H9 (cell line): ENCODE results near the gene TMEM141. TPM values are rescaled to one million over a fixed set of nuclear protein-coding genes. Genes with fewer than 3 reads are reported as not detected.

ENCODE experiments used
- DNase-seq: peaks from one replicate; pipeline ENCODE4 v3.0.0-alpha.2; 2017
- H2AFZ ChIP-seq: one replicate; pipeline ENCODE4 v1.6.1; 2013; ENCODE audit warnings: mild to moderate bottlenecking, low read length, control low read depth, moderate library complexity
- H2AK5ac ChIP-seq: 2 replicates; pipeline ENCODE4 v1.6.1; 2013; ENCODE audit warnings: low read length, control low read depth, mixed read lengths; ENCODE audit not compliant: insufficient read length
- H2BK120ac ChIP-seq: one replicate; pipeline ENCODE4 v1.6.1; 2013; ENCODE audit warnings: low read depth, mild to moderate bottlenecking, low read length, control low read depth, inconsistent platforms; ENCODE audit not compliant: poor library complexity, severe bottlenecking
- H2BK12ac ChIP-seq: 2 replicates; pipeline ENCODE4 v1.6.1; 2013; ENCODE audit warnings: low read length, control low read depth, mixed read lengths, low read depth; ENCODE audit not compliant: insufficient read length
- H2BK15ac ChIP-seq: 2 replicates; pipeline ENCODE4 v1.6.1; 2013; ENCODE audit warnings: low read depth, low read length, control low read depth
- H2BK20ac ChIP-seq: one replicate; pipeline ENCODE4 v1.6.1; 2013; ENCODE audit warnings: low read depth, mild to moderate bottlenecking, low read length, control low read depth, inconsistent platforms; ENCODE audit not compliant: poor library complexity, severe bottlenecking
- H2BK5ac ChIP-seq: 2 replicates; pipeline ENCODE4 v1.6.1; 2013; ENCODE audit warnings: low read length, control low read depth, mixed read lengths; ENCODE audit not compliant: insufficient read length
- H3K14ac ChIP-seq: 2 replicates; pipeline ENCODE4 v1.6.1; 2013; ENCODE audit warnings: low read length, control low read depth; ENCODE audit not compliant: insufficient read depth
- H3K18ac ChIP-seq: 2 replicates; pipeline ENCODE4 v1.6.1; 2013; ENCODE audit warnings: low read depth, mild to moderate bottlenecking, mixed read lengths, low read length, control low read depth; ENCODE audit not compliant: insufficient read length
- H3K23ac ChIP-seq: 2 replicates; pipeline ENCODE4 v1.6.1; 2013; ENCODE audit warnings: low read length, control low read depth, mixed read lengths, low read depth; ENCODE audit not compliant: insufficient read length
- H3K23me2 ChIP-seq: 2 replicates; pipeline ENCODE4 v1.6.1; 2013; ENCODE audit warnings: low read depth, mild to moderate bottlenecking, mixed read lengths, low read length, control low read depth; ENCODE audit not compliant: insufficient read length, poor library complexity, severe bottlenecking
- H3K27ac ChIP-seq: 2 replicates; pipeline ENCODE4 v1.5.1; 2013; ENCODE audit warnings: low read length, control low read depth, mixed read lengths, low read depth; ENCODE audit not compliant: insufficient read length
- H3K27me3 ChIP-seq: 2 replicates; pipeline ENCODE4 v1.6.1; 2013; ENCODE audit warnings: low read length, control low read depth, inconsistent platforms; ENCODE audit not compliant: insufficient read depth
- H3K4ac ChIP-seq: 2 replicates; pipeline ENCODE4 v1.6.1; 2013; ENCODE audit warnings: low read depth, mild to moderate bottlenecking, control low read depth, inconsistent platforms, low read length, moderate library complexity
- H3K4me1 ChIP-seq: 2 replicates; pipeline ENCODE4 v1.6.1; 2013; ENCODE audit warnings: low read length, control low read depth, inconsistent platforms; ENCODE audit not compliant: insufficient read depth
- H3K4me2 ChIP-seq: 2 replicates; pipeline ENCODE4 v1.6.1; 2013; ENCODE audit warnings: low read length, control low read depth, mixed read lengths; ENCODE audit not compliant: insufficient read length, insufficient read depth
- H3K56ac ChIP-seq: 2 replicates; pipeline ENCODE4 v1.6.1; 2013; ENCODE audit warnings: low read depth, mild to moderate bottlenecking, mixed read lengths, low read length, control low read depth; ENCODE audit not compliant: insufficient read length
- H3K79me1 ChIP-seq: 2 replicates; pipeline ENCODE4 v1.6.1; 2013; ENCODE audit warnings: low read depth, mild to moderate bottlenecking, moderate library complexity, low read length, control low read depth, inconsistent platforms; ENCODE audit not compliant: insufficient read depth, poor library complexity, severe bottlenecking
- H3K79me2 ChIP-seq: 2 replicates; pipeline ENCODE4 v1.6.1; 2013; ENCODE audit warnings: low read length, control low read depth, inconsistent platforms; ENCODE audit not compliant: insufficient read depth
- H3K9ac ChIP-seq: 2 replicates; pipeline ENCODE4 v1.6.1; 2013; ENCODE audit warnings: low read length, control low read depth, mixed read lengths; ENCODE audit not compliant: insufficient read length; ENCODE audit errors: extremely low read depth
- H3K9me3 ChIP-seq: one replicate; pipeline ENCODE4 v1.6.1; 2013; ENCODE audit warnings: low read depth, low read length, inconsistent platforms; ENCODE audit not compliant: control insufficient read depth
- H3T11ph ChIP-seq: one replicate; pipeline ENCODE4 v1.6.1; 2013; ENCODE audit warnings: mild to moderate bottlenecking, low read length, control low read depth, inconsistent platforms
- H4K20me1 ChIP-seq: one replicate; pipeline ENCODE4 v1.6.1; 2013; ENCODE audit not compliant: control insufficient read depth, insufficient read length, insufficient read depth
- H4K5ac ChIP-seq: 2 replicates; pipeline ENCODE4 v1.6.1; 2013; ENCODE audit warnings: low read depth, mild to moderate bottlenecking, mixed read lengths, low read length, control low read depth; ENCODE audit not compliant: insufficient read length
- H4K8ac ChIP-seq: replicated peaks from 2 replicates; pipeline ENCODE4 v1.6.1; 2013; ENCODE audit warnings: low read length, control low read depth, mixed read lengths, low read depth; ENCODE audit not compliant: insufficient read length
- H4K91ac ChIP-seq: 2 replicates; pipeline ENCODE4 v1.6.1; 2013; ENCODE audit warnings: low read depth, mild to moderate bottlenecking, moderate library complexity, mixed read lengths, low read length, control low read depth; ENCODE audit not compliant: insufficient read length
- H3K27ac Mint-ChIP-seq, 3 experiments: 2 replicates in 2 of 3; 3 replicates in 1 of 3; pipeline ENCODE4 v1.8.0; 2020 to 2021; ENCODE audit warnings: mixed read lengths in 3 of 3, mild to moderate bottlenecking in 1 of 3, moderate library complexity in 1 of 3
- H3K27me3 Mint-ChIP-seq: 2 replicates; pipeline ENCODE4 v1.8.0; 2021; ENCODE audit warnings: low read depth, mild to moderate bottlenecking, moderate library complexity, mixed read lengths
- H3K36me3 Mint-ChIP-seq, 3 experiments: 2 replicates in 2 of 3; 3 replicates in 1 of 3; pipeline ENCODE4 v1.8.0; 2020 to 2021; ENCODE audit warnings: low read depth in 3 of 3, mixed read lengths in 3 of 3; ENCODE audit not compliant: insufficient read depth in 1 of 3
- H3K4me1 Mint-ChIP-seq, 2 experiments: 2 replicates each; pipeline ENCODE4 v1.8.0; 2020; ENCODE audit warnings: mixed read lengths in 2 of 2
- H3K4me3 Mint-ChIP-seq, 2 experiments: 2 replicates in 1 of 2; 3 replicates in 1 of 2; pipeline ENCODE4 v1.8.0; 2020 to 2021; ENCODE audit warnings: mild to moderate bottlenecking in 2 of 2, mixed read lengths in 2 of 2, moderate library complexity in 1 of 2
- H3K9me3 Mint-ChIP-seq, 2 experiments: 2 replicates in 1 of 2; 3 replicates in 1 of 2; pipeline ENCODE4 v1.8.0; 2020; ENCODE audit warnings: mild to moderate bottlenecking in 2 of 2, mixed read lengths in 2 of 2, moderate library complexity in 1 of 2
- CTCF ChIP-seq: fragments of 200-600 bp; sonication (generic); conservative IDR thresholded peaks from 3 replicates; pipeline ENCODE4 v1.8.0; 2021; ENCODE audit warnings: antibody characterized with exemption, mild to moderate bottlenecking
- WGBS: extraction: QIAGEN DNeasy Blood & Tissue Kit; methylation state at CpG from one replicate; pipeline ENCODE4 v1.1.7; 2013; ENCODE audit warnings: missing lambda C conversion rate, low lambda C conversion rate, mixed read lengths; ENCODE audit not compliant: insufficient read length; ENCODE audit errors: extremely low coverage; 5-methylcytosine and 5-hydroxymethylcytosine counted together
- total RNA-seq: library from RNA; stranded (reverse); gene quantifications from 2 replicates; pipeline ENCODE4 v1.2.1, GENCODE V29; 2021

TMEM141 gene
- total RNA-seq, 1 experiment from 2014 or later = 55.2 TPM

GRCh38 chr9:136779808-136780207 is 11.3 kb upstream of the TMEM141 start:
- H3K27me3 ChIP-seq = no peaks in the 10 kb centered on the region; the same call in 1 of the 2 replicates
- DNase-seq = no peak
- no peak overlapping the region for H2BK15ac ChIP-seq
- H2BK12ac ChIP-seq = no peak overlapping the region
- H4K20me1 ChIP-seq = no peaks in the 10 kb centered on the region
- no peak overlapping the region for H2BK20ac ChIP-seq
- H2AFZ ChIP-seq = no peak overlapping the region
- H2BK5ac ChIP-seq = no peak overlapping the region
- H3K79me2 ChIP-seq = no peaks in the 10 kb centered on the region
- H4K91ac ChIP-seq = no peak overlapping the region
- H3K9me3 ChIP-seq = no peaks in the 10 kb centered on the region
- no peak overlapping the region for H2AK5ac ChIP-seq
- H3K4ac ChIP-seq = no peak overlapping the region
- no peak overlapping the region for H3K4me3 Mint-ChIP-seq
- no peak overlapping the region for H3K4me2 ChIP-seq
- peaks cover 13% of the 10 kb centered on the region in 2 experiments for H3K9me3 Mint-ChIP-seq
- H2BK120ac ChIP-seq = no peak overlapping the region
- H3K4me1 ChIP-seq = no peaks in the 10 kb centered on the region
- H3K4me1 Mint-ChIP-seq = no peaks in the 10 kb centered on the region
- no peak overlapping the region for H3K14ac ChIP-seq
- peaks cover 57% of the 10 kb centered on the region for H3K27me3 Mint-ChIP-seq
- no peaks in the 10 kb centered on the region for H3K79me1 ChIP-seq
- H3K23me2 ChIP-seq = no peaks in the 10 kb centered on the region
- H3K23ac ChIP-seq = no peak overlapping the region
- no CpG with 5 or more reads among the region's 5 CpGs for WGBS
- H3K36me3 Mint-ChIP-seq = no peaks in the 10 kb centered on the region; a peak in 1 of 7 replicates
- TF ChIP-seq CTCF = 0 out of 3 replicates have a peak, but pooled peaks have one; percentile 20
- no peak overlapping the region for H3K27ac ChIP-seq
- no peak overlapping the region for H3T11ph ChIP-seq
- no peak overlapping the region for H3K56ac ChIP-seq
- no peak overlapping the region for H4K8ac ChIP-seq
- H3K18ac ChIP-seq = no peak overlapping the region
- no peak overlapping the region for H4K5ac ChIP-seq
- H3K9ac ChIP-seq = no peak overlapping the region
- H3K27ac Mint-ChIP-seq = no peak overlapping the region
